ENCODE data around the gene XIRP1.
"Not testable (repeated sequence)": the region's sequence is repeated elsewhere in the genome, so short reads cannot be mapped to it uniquely, and the experiment has no call there.

Gene XIRP1

DNA sequence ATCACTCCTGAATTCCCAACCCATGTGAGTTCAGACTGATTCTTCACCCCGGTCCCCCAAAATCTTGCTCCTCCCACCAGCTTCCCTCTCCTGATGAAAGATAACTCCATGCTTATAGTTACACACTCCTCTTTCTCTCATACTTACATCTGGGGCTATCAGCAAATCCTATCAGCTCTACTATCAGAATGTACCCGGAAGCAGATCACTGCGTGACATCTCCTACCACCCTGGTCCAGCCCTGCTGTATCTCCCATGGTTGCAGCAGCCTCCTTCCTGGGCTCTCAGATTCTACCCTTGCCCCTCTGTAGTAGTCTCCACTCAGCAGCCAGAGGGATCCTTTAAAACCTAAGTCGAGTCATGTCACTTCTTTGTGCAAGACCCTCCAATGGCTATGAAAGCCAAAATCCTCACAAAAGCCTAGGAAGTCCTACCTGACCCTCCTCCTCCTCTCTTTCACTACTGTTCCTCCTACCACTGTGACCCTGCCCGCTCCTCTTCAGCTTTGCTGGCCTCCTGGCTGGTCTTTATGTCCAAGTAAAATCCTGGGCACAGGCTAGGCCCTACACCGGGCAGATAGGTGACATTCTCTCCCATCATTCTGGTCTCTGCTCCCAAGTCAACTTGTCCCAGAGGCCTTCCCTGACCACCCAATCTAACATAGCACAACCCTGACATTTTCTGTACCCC, 16.2 kb downstream of the XIRP1 start:
- Histone ChIP-seq H3K27me3 (ENCODE audit: insufficient read depth, low read length, poor library complexity, severe bottlenecking) (no peaks in the 10 kb centered on the region), H3K36me3 (ENCODE audit: insufficient read depth, low read length) (no peaks in the 10 kb centered on the region), H3F3A (ENCODE audit: low read depth) (no peaks in the 10 kb centered on the region), H2AFZ (ENCODE audit: low read length) (no peak overlapping the region), H3K9me2 (replicated peaks; ENCODE audit: low read depth, low read length) (no peaks in the 10 kb centered on the region), H3K4me3 (ENCODE audit: low read length, poor library complexity, severe bottlenecking) (no peak overlapping the region), H3K9me3 (ENCODE audit: insufficient read depth, low read depth, low read length) (no peaks in the 10 kb centered on the region), H3K4me2 (ENCODE audit: low read depth, low read length, poor library complexity, severe bottlenecking) (no peak overlapping the region), H3K4me1 (ENCODE audit: insufficient read depth, low read length, poor library complexity, severe bottlenecking) (peaks cover 14% of the 10 kb centered on the region), H4K20me1 (ENCODE audit: insufficient read depth, low read length, poor library complexity, severe bottlenecking) (no peaks in the 10 kb centered on the region), H3K79me2 (ENCODE audit: insufficient read depth, low read length) (no peaks in the 10 kb centered on the region), H3K9ac (ENCODE audit: low read depth, low read length, poor library complexity, severe bottlenecking) (no peak overlapping the region)
- TF ChIP-seq, protein P1, sequence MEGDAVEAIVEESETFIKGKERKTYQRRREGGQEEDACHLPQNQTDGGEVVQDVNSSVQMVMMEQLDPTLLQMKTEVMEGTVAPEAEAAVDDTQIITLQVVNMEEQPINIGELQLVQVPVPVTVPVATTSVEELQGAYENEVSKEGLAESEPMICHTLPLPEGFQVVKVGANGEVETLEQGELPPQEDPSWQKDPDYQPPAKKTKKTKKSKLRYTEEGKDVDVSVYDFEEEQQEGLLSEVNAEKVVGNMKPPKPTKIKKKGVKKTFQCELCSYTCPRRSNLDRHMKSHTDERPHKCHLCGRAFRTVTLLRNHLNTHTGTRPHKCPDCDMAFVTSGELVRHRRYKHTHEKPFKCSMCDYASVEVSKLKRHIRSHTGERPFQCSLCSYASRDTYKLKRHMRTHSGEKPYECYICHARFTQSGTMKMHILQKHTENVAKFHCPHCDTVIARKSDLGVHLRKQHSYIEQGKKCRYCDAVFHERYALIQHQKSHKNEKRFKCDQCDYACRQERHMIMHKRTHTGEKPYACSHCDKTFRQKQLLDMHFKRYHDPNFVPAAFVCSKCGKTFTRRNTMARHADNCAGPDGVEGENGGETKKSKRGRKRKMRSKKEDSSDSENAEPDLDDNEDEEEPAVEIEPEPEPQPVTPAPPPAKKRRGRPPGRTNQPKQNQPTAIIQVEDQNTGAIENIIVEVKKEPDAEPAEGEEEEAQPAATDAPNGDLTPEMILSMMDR (conservative IDR thresholded peaks at IDR 0.05; ENCODE audit: low read length), result no peak
- TF ChIP-seq EZH2phosphoT487 (IDR thresholded peaks at IDR 0.05; ENCODE audit: borderline replicate concordance), result no peak

DNA sequence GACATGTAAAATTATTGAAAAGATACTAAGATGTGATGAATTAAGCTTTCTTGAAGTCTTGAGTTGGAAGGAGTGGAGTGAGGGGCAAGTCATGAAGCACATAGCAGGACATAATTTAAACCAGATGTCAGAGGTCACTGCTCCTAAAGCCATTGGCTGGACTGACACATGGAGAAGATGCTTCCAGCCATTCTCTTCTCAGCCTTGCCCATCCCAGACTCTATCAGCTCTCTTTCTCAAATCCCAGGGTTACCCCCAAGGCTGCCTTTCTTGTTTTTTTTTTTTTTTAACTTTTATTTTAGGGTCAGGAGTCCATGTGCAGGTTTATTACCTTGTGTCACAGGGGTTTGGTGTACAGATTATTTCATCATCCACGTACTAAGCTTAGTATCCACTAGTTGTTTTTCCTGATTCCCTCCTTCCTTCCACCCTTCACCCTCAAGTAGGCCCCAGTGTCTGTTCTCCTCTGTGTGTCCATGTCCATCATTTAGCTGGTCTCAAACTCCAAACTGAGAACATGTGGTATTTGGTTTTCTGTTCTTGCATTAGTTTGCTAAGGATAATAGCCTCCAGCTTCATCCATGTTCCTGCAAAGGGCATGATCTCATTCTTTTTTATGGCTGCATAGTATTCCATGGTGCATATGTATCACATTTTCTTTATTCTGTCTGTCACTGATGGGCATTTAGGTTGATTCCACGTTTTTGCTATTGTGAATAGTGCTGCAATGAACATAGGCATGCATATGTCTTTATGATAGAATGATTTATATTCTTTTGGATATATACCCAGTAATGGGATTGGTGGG, 18.9 kb downstream of the XIRP1 start:
- Histone ChIP-seq H3K4me2 (ENCODE audit: low read depth, low read length, poor library complexity, severe bottlenecking) (no peak overlapping the region), H2AFZ (ENCODE audit: low read length) (no peak overlapping the region), H3K36me3 (ENCODE audit: insufficient read depth, low read length) (no peaks in the 10 kb centered on the region), H3F3A (ENCODE audit: low read depth) (no peaks in the 10 kb centered on the region), H3K9me3 (ENCODE audit: insufficient read depth, low read depth, low read length) (no peaks in the 10 kb centered on the region), H4K20me1 (ENCODE audit: insufficient read depth, low read length, poor library complexity, severe bottlenecking) (no peaks in the 10 kb centered on the region), H3K9me2 (replicated peaks; ENCODE audit: low read depth, low read length) (no peaks in the 10 kb centered on the region), H3K27me3 (ENCODE audit: insufficient read depth, low read length, poor library complexity, severe bottlenecking) (no peaks in the 10 kb centered on the region), H3K4me1 (ENCODE audit: insufficient read depth, low read length, poor library complexity, severe bottlenecking) (no peaks in the 10 kb centered on the region), H3K79me2 (ENCODE audit: insufficient read depth, low read length) (no peaks in the 10 kb centered on the region), H3K4me3 (ENCODE audit: low read length, poor library complexity, severe bottlenecking) (no peak overlapping the region), H3K9ac (ENCODE audit: low read depth, low read length, poor library complexity, severe bottlenecking) (no peak overlapping the region)
- TF ChIP-seq EZH2phosphoT487 (IDR thresholded peaks at IDR 0.05; ENCODE audit: borderline replicate concordance), result no peak
- TF ChIP-seq, protein P1 (conservative IDR thresholded peaks at IDR 0.05; ENCODE audit: low read length), result no peak

DNA sequence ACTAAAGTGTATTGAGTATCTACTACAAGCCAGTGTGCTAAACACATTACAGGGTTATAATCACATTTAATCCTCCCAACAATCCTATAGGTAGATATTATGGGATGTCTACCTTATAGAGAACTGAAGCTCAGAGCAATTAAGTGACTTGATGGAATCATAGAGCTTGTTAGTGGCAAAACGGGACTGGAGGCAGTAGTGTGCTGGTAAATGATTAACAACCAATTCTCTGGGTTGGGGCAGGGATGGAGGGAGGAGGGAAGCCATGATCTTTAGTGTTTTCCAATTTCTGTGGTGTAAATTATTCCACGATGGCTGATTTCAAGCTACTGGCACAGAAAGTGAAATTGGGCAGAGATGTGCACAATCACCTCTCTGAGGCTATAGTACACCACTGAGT, 20.5 kb downstream of the XIRP1 start:
- Histone ChIP-seq H4K20me1 (ENCODE audit: insufficient read depth, low read length, poor library complexity, severe bottlenecking) (no peaks in the 10 kb centered on the region), H3K9ac (ENCODE audit: low read depth, low read length, poor library complexity, severe bottlenecking) (no peak overlapping the region), H3F3A (ENCODE audit: low read depth) (no peaks in the 10 kb centered on the region), H2AFZ (ENCODE audit: low read length) (no peak overlapping the region), H3K9me2 (replicated peaks; ENCODE audit: low read depth, low read length) (no peaks in the 10 kb centered on the region), H3K79me2 (ENCODE audit: insufficient read depth, low read length) (no peaks in the 10 kb centered on the region), H3K4me3 (ENCODE audit: low read length, poor library complexity, severe bottlenecking) (no peak overlapping the region), H3K4me2 (ENCODE audit: low read depth, low read length, poor library complexity, severe bottlenecking) (no peak overlapping the region), H3K4me1 (ENCODE audit: insufficient read depth, low read length, poor library complexity, severe bottlenecking) (no peaks in the 10 kb centered on the region), H3K9me3 (ENCODE audit: insufficient read depth, low read depth, low read length) (no peaks in the 10 kb centered on the region), H3K27me3 (ENCODE audit: insufficient read depth, low read length, poor library complexity, severe bottlenecking) (no peaks in the 10 kb centered on the region), H3K36me3 (ENCODE audit: insufficient read depth, low read length) (no peaks in the 10 kb centered on the region)
- no peak for TF ChIP-seq EZH2phosphoT487 (IDR thresholded peaks at IDR 0.05; ENCODE audit: borderline replicate concordance)
- TF ChIP-seq, protein P1 (conservative IDR thresholded peaks at IDR 0.05; ENCODE audit: low read length), result no peak

DNA sequence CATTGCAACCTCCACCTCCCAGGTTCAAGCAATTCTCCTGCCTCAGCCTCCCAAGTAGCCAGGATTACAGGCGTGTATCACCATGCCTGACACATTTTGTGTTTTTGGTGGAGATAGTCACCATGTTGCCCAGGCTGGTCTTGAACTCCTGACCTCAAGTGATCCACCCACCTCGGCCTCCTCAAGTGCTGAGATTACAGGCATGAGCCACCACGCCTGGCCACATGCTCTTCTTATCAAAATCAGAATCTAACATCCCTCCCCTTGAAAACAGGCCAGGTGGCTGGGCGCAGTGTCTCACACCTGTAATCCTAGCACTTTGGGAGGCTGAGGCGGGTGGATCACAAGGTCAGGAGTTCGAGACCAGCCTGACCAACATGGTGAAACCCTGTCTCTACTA, 21.5 kb downstream of the XIRP1 start:
- not testable (repeated sequence) for H4K20me1 ChIP-seq (ENCODE audit: insufficient read depth, low read length, poor library complexity, severe bottlenecking); H3K27me3 ChIP-seq (ENCODE audit: insufficient read depth, low read length, poor library complexity, severe bottlenecking); H3K4me3 ChIP-seq (ENCODE audit: low read length, poor library complexity, severe bottlenecking); H2AFZ ChIP-seq (ENCODE audit: low read length); H3K79me2 ChIP-seq (ENCODE audit: insufficient read depth, low read length); H3K4me1 ChIP-seq (ENCODE audit: insufficient read depth, low read length, poor library complexity, severe bottlenecking); H3K9me3 ChIP-seq (ENCODE audit: insufficient read depth, low read depth, low read length); H3F3A ChIP-seq (ENCODE audit: low read depth); H3K4me2 ChIP-seq (ENCODE audit: low read depth, low read length, poor library complexity, severe bottlenecking); H3K36me3 ChIP-seq (ENCODE audit: insufficient read depth, low read length); H3K9ac ChIP-seq (ENCODE audit: low read depth, low read length, poor library complexity, severe bottlenecking); H3K9me2 ChIP-seq (replicated peaks; ENCODE audit: low read depth, low read length)

All from Loucy (cell line).